DND-41 (cell line): ENCODE measurements around the gene DRAM1.

Experiments
- ATAC-seq: fragments of 200-7000 bp; cut with Tn5 transposase; 3 replicates; pipeline ENCODE4 v1.9.1; 2021; ENCODE audit warnings: low read depth; ENCODE audit not compliant: insufficient read depth
- DNase-seq: peaks from one replicate; pipeline ENCODE4 v3.0.0-alpha.2; 2020
- H2AFZ ChIP-seq: 2 replicates; pipeline ENCODE4 v1.6.0; 2012; ENCODE audit warnings: low read depth, low read length
- H3K27ac ChIP-seq: 2 replicates; pipeline ENCODE4 v1.5.1; 2012; ENCODE audit warnings: low read length, inconsistent platforms
- H3K27me3 ChIP-seq: fragments of 200-600 bp; sonication (generic); 2 replicates; pipeline ENCODE4 v1.6.0; 2012; ENCODE audit warnings: low read length, mild to moderate bottlenecking, inconsistent platforms; ENCODE audit not compliant: insufficient read depth, poor library complexity
- H3K36me3 ChIP-seq: 2 replicates; pipeline ENCODE4 v1.5.1; 2012; ENCODE audit warnings: low read length, inconsistent platforms; ENCODE audit not compliant: insufficient read depth
- H3K4me1 ChIP-seq: 2 replicates; pipeline ENCODE4 v1.5.1; 2012; ENCODE audit warnings: mild to moderate bottlenecking, low read length; ENCODE audit not compliant: insufficient read depth
- H3K4me2 ChIP-seq: 2 replicates; pipeline ENCODE4 v1.6.0; 2012; ENCODE audit warnings: mild to moderate bottlenecking, moderate library complexity, low read length, inconsistent platforms; ENCODE audit not compliant: insufficient read depth
- H3K4me3 ChIP-seq, 2 experiments: fragments of 200-600 bp in 1 of 2; shearing (Covaris generic) in 1 of 2; 2 replicates each; pipeline ENCODE4 v1.5.1; 2012 to 2016; ENCODE audit warnings: inconsistent platforms in 2 of 2, low read length in 2 of 2, mild to moderate bottlenecking in 2 of 2, low read depth in 1 of 2, moderate library complexity in 1 of 2
- H3K79me2 ChIP-seq: 2 replicates; pipeline ENCODE4 v1.6.0; 2012; ENCODE audit warnings: low read length, inconsistent platforms; ENCODE audit not compliant: insufficient read depth
- H3K9ac ChIP-seq: 2 replicates; pipeline ENCODE4 v1.6.0; 2012; ENCODE audit warnings: low read depth, mild to moderate bottlenecking, inconsistent platforms, low read length, moderate library complexity
- H3K9me3 ChIP-seq: 2 replicates; pipeline ENCODE4 v1.5.1; 2012; ENCODE audit warnings: low read length, moderate library complexity, mild to moderate bottlenecking, inconsistent platforms; ENCODE audit not compliant: insufficient read depth, severe bottlenecking
- H4K20me1 ChIP-seq: 2 replicates; pipeline ENCODE4 v1.6.0; 2012; ENCODE audit warnings: low read length; ENCODE audit not compliant: insufficient read depth
- EZH2 ChIP-seq: IDR thresholded peaks from 3 replicates; pipeline ENCODE4 v1.6.1; 2012; ENCODE audit warnings: borderline replicate concordance, low read depth, mild to moderate bottlenecking, moderate library complexity, low read length, inconsistent platforms; ENCODE audit not compliant: severe bottlenecking
- TF ChIP-seq, protein P1 (sequence below): IDR thresholded peaks from 2 replicates; pipeline ENCODE4 v1.5.1; 2012; ENCODE audit warnings: borderline replicate concordance, low read length, moderate library complexity, mild to moderate bottlenecking; ENCODE audit not compliant: poor library complexity, severe bottlenecking; ENCODE audit errors: extremely low read depth

DRAM1 gene

DNA sequence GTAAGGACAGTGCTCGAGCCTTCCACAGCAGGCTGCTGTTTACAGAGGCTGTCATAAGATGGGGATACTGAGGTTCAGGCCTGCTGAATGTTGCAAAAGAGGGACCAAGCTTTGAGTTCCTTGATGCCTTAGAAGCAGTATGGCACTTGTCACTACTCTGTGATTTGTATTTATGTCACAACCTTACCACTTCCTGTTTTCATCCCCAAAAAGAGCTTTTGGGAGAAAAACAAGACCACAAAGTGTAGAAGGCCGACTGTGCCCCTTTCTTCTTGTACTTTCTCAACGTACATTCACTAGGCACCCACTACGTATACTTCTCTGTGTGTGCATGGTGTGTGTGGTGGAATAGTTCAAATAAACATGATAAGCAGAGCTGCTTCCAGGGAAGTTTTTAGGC lies 90.1 kb downstream of the DRAM1 start:
- Histone ChIP-seq H3K9ac (no peak overlapping the region), H3K27me3 (no peaks in the 10 kb centered on the region), H3K36me3 (no peaks in the 10 kb centered on the region), H3K9me3 (no peaks in the 10 kb centered on the region), H3K79me2 (no peaks in the 10 kb centered on the region), H3K4me3 (no peak overlapping the region), H2AFZ (no peak overlapping the region), H3K4me2 (no peak overlapping the region), H3K27ac (no peak overlapping the region), H3K4me1 (peaks cover 3% of the 10 kb centered on the region; the same call in 1 of the 2 replicates), H4K20me1 (no peaks in the 10 kb centered on the region)
- DNase-seq: peak; percentile 17
- TF ChIP-seq EZH2: no peak
- TF ChIP-seq, protein P1, sequence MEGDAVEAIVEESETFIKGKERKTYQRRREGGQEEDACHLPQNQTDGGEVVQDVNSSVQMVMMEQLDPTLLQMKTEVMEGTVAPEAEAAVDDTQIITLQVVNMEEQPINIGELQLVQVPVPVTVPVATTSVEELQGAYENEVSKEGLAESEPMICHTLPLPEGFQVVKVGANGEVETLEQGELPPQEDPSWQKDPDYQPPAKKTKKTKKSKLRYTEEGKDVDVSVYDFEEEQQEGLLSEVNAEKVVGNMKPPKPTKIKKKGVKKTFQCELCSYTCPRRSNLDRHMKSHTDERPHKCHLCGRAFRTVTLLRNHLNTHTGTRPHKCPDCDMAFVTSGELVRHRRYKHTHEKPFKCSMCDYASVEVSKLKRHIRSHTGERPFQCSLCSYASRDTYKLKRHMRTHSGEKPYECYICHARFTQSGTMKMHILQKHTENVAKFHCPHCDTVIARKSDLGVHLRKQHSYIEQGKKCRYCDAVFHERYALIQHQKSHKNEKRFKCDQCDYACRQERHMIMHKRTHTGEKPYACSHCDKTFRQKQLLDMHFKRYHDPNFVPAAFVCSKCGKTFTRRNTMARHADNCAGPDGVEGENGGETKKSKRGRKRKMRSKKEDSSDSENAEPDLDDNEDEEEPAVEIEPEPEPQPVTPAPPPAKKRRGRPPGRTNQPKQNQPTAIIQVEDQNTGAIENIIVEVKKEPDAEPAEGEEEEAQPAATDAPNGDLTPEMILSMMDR: no peak
- peak; percentile 72 for ATAC-seq

DNA sequence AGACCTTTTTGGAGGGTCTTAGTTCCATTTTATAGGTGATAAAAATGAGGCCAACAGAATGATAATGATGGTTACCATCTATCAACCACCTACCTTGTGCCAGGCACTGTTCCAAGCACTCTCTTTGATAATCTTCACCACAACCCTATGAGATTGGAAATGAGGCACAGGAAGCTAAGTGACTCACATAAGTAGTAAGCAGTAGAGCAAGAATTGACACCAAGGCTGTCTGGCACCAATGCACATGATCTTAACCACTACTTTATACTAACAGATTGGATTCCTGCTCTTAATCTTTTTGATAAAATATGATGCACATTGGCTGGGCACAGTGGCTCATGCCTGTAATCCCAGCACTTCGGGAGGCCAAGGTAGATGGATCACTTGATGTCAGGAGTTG lies 91.4 kb downstream of the DRAM1 start:
- Histone ChIP-seq H3K27ac (no peak overlapping the region), H3K4me2 (no peak overlapping the region)
- DNase-seq: no peak

More for the DNA sequence above, 91.4 kb downstream of the DRAM1 start:
- Histone ChIP-seq H2AFZ (no peak overlapping the region), H4K20me1 (no peaks in the 10 kb centered on the region), H3K9me3 (no peaks in the 10 kb centered on the region), H3K27me3 (no peaks in the 10 kb centered on the region), H3K79me2 (no peaks in the 10 kb centered on the region), H3K36me3 (no peaks in the 10 kb centered on the region), H3K9ac (no peak overlapping the region), H3K4me1 (peaks cover 3% of the 10 kb centered on the region; the same call in 1 of the 2 replicates), H3K4me3 (no peak overlapping the region)
- ATAC-seq: 0 out of 3 replicates have a peak, but pooled peaks have one; percentile 37
- no peak for TF ChIP-seq EZH2
- TF ChIP-seq, protein P1: no peak
